GM21447 (cell line): Measurements from ENCODE around the gene FCHSD2.

Experiments
- ATAC-seq: cut with Tn5 transposase; IDR thresholded peaks from one replicate; pipeline ENCODE4 v1.9.1; 2021; ENCODE audit not compliant: unreplicated experiment

Gene FCHSD2

GRCh38 chr11:72975778-72976521, 166.2 kb downstream of the FCHSD2 start:
- ATAC-seq, result no peak

GRCh38 chr11:72974487-72975205, 167.5 kb downstream of the FCHSD2 start:
- no peak for ATAC-seq

- no peak for ATAC-seq
These were observed 169.5 kb downstream of the FCHSD2 start for GRCh38 chr11:72972496-72973128.

GRCh38 chr11:72971192-72971967, 170.7 kb downstream of the FCHSD2 start:
- no peak for ATAC-seq

DNA sequence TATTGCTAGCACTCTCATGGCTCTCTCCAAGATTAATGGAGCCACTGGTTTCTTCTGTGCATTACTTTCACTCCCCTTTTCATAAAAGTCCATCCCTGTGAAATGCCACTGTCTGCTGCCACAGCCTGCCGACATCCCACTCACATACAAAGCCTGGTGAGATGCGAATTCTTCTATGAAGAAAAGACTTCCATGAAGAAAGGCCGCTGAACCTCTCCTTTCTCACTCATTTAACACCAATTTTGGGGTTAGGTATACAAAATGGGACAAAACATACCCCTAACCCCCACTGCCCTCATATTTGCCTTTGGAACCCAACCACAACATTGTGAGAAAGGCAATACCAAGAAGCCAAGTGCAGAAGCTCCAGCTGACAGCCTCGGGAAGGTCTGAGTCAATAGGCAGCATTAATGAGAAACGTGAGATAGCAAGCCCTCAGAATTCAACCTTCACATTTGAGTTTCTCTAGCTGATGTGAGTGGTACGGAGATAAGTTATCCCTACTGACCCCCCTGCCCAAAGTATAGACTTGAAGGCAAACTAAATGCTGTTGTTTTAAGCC, 171.5 kb downstream of the FCHSD2 start:
- no peak for ATAC-seq

DNA sequence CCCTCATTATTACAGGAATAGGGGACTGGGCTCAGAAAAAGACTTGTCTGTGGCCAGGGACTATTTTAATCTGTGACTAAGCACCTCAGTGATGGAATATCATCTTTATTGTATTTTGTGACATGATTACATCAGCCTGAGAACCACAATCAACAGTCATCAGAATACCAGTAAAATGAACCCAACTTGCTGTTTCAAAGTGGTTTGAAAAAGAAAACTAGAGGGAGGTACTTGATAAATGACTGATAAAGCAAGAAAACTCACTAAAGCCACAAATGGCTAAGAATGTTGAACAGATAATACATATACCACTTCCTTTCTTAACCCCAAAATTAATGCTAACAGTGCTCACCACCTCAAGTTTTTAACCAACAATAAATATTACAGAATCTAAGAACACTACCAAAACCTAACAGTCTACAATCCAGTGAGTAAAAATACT, 172.2 kb downstream of the FCHSD2 start:
- ATAC-seq, result peak; percentile 76

DNA sequence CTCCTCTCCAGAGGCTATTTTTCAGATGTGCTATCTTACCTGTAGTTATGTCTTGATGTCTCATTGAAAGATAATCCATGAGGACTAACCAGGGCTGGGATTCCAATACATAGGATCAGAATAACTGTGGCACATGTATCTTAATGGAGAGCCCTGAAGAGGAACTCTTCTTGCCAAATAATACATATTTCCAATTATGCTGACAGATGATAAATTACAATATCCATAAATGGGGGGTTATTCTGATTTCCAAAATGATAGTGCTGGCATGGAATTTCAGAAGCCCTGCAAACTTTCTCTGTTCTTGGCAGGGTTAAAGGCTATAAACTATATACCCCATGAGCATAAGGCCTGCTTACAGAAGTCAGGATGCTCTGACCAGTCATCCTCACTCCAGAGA, 173.7 kb downstream of the FCHSD2 start:
- no peak for ATAC-seq

- ATAC-seq, result no peak
These were observed 176.4 kb downstream of the FCHSD2 start for GRCh38 chr11:72965672-72966071.

DNA sequence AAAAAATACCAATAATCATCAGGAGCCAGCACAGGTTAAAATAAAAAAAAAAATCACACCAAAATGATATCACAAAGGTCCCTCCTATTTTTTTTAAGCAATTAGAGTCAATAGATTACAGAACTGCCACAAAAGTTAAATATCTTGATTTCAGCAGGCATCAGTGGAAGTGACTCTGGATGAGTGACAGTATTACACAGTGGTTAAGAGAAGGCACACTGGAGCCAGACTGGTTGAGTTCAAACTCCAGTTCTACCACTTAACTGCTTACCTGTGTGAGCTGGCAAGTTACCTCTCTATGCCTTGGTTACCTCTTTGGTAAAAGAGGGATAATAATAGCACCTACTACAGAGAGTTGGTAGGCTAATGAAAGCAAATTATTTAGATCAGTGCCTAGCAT, 179.4 kb downstream of the FCHSD2 start:
- no peak for ATAC-seq

DNA sequence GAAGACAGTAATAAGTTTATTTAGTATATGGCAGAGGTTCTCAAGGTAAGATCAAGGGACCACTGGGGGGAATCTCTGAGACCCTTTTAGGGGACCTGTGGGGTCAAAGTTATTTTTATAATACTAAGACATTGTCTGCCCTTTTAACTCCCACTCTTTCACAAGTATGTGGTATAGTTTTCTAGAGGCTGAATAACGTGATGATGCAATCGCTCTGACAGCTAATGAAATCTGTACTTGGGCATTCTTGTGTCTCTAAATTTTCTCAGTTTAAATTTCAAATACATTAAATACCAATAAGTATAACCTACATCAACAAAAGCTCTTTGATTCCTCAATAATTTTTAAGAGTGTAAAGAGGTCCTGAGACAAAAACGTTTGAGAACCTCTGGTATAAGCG, 180.0 kb downstream of the FCHSD2 start:
- no peak for ATAC-seq

DNA sequence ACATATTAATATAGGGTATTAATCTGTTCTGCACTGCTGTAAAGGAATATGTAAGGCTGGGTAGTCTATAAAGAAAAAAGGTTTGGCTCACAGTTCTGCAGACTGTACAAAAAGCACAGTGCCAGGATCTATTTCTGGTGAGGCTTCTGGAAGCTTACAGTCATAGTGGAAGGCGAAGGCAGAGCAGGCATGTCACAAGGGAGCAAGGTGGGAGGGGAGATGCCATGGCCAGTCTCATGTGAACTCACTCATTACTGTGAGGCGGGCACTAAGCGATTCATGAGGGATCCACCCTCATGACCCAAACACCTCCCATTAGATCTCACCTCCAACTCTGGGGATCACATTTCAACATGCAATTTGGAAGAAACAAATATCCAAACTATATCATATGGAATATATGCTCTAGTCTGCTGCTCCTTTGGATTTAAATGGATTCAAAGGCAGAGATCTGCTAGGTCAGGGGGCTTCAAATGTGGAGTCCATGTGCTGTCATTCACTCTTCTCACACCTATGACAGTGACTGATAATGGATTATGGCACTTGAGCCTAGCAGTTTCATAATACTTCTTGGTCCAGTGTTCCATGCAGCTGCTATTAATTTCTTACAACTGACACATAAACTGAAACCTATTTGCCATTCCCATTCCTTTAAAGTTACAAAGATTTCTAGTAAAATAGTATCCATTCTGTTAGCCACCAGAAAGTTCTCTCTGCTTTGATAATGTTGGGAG, 182.0 kb downstream of the FCHSD2 start:
- ATAC-seq, result no peak

DNA sequence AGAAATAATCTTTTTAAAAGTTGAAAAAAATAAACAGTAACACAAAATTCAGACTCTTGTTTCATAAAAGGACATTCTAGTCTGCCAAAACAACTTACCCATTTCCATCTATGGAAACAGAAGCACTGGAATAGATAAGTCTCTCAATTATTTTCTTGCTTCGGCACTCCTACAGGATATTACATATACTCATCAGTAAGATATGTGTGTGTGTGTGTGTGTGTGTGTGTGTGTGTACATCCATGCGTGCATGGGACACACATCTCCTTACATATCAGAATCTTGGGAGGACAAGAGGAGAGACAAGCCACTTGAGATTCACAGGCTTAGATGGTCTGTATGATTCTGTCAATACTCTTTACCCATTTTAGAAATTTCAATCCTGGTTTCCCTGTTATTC, 183.3 kb downstream of the FCHSD2 start:
- ATAC-seq, result no peak

GRCh38 chr11:72955466-72955865, 186.7 kb downstream of the FCHSD2 start:
- no peak for ATAC-seq

- no peak for ATAC-seq
These were observed 187.3 kb downstream of the FCHSD2 start for GRCh38 chr11:72954860-72955259.

GRCh38 chr11:72953637-72954036, 188.5 kb downstream of the FCHSD2 start:
- no peak for ATAC-seq

DNA sequence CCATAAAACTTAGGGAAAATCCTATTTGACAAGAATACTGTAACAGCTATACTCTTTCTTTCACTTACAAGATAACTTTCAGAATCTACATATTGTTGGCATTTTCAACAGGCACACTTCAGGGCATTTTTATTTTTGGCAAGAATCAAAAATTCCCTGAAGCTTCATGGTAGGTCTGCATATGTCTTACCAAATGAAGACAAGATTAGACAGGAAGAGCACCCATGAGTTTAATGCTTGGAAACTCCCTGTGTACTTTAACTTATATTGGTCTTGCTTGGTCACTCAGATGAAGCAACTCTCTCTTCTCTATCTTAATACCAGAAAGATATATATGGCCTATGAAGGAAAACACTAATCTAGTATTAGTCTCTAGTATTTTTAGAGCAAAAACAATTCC, 190.2 kb downstream of the FCHSD2 start:
- ATAC-seq, result no peak

DNA sequence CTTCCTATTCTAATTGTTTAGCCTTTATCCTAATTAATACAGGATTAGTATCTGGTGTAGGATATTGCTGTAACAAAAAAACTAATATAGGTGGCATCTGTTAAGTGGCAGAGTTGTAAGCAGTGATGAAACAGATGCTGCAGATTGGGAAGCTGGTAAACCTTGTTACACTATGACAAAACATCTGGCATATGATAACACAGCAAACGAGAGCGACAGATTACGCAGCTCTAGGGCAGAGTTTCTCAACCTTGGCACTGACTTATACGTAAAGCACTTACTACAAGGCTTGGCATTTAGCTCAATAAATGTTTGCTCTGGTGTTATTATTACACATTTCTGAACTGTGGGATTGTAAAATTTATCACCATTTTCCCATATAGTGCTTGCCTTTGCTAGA, 190.9 kb downstream of the FCHSD2 start:
- ATAC-seq, result no peak

DNA sequence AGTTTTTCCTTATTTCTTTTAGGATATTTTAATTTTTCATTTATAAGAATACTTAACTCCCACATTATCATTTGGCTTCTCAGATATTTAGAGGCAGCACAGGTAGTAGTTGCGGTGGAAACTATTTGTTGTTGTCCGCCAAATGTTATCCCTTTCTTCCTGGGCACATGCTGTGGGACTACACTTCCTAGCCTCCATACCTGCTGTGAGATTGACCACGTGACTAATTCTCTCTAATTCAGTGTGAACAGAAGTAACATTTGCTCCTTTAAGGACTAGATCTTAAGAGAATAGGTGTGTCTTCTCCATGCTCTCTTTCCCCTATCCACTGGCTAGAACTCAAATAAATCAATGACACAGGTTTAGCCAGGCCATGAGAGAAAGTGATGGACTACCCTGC, 191.4 kb downstream of the FCHSD2 start:
- no peak for ATAC-seq

- ATAC-seq, result no peak
These were observed 194.9 kb downstream of the FCHSD2 start for GRCh38 chr11:72947229-72947628.

GRCh38 chr11:72943664-72944063, 198.5 kb downstream of the FCHSD2 start:
- no peak for ATAC-seq
